Dedifferentiated amniotic fluid mesenchymal stem cell (primary cell): ENCODE measurements around the gene TM6SF1.
"Not testable (repeated sequence)": the region's sequence is repeated elsewhere in the genome, so short reads cannot be mapped to it uniquely, and the experiment has no call there.

Experiments used
- DNase-seq: peaks from one replicate; pipeline ENCODE4 v3.0.0-alpha.2; 2016; ENCODE audit errors: extremely low spot score

TM6SF1 gene

DNA sequence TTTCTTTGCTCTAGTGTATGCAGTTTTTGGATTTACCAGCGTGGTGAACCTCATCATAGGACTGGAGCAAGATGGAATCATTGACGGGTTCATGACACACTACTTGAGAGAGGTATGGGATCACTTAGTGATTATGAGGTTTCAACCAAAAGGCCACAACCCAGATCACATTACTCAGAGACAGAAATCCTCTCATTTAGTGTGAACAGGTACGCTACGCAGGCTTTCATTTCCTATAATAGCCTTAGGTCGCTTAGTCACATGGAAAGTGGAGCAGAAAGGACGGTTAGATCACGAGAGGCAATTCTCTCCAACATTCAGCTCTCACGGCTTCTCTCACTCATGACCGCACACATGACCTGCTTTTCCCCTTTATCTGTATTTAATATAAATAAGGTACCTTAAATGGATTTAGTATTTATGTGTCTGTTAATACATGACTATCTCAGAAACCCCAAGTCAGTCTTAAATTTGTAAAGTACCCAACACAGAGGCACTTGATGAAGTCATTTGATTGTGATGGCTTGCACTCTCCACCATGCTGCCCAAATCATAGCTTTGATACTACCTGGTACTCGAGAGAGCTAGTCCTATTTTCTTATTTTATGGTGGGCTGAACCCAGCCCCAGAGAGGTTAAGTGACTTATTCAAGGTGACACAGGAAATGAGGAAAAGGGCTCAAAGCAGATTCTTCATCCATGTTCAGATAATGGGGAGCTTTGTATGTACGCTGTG lies 8.6 kb downstream of the TM6SF1 start:
- DNase-seq = no peak

GRCh38 chr15:83118291-83118827 lies 10.9 kb downstream of the TM6SF1 start:
- no peak for DNase-seq

DNA sequence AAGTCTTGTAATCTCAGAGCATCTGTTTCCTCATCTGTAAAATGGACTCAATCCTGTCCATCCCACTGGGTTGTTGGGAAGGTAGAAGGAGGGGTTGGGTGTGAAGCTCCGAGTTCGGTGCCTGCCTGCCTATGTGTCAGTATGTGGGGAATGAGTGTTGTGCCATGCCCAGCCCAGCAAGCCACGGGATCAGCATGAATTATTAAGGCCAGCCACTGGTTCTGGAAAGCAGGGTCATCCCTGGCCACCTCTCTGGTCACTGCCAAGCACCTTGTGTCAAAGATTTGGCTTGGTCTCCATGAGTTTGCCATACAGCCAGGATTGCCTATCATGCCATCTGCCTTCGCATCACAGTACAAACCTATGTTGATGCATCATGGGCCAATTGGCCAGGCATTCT lies 11.5 kb downstream of the TM6SF1 start:
- no peak for DNase-seq

GRCh38 chr15:83119968-83120581 lies 12.6 kb downstream of the TM6SF1 start:
- DNase-seq = no peak

GRCh38 chr15:83123529-83123928 lies 16.1 kb downstream of the TM6SF1 start:
- no peak for DNase-seq

- DNase-seq = no peak
These were observed 20.2 kb downstream of the TM6SF1 start for GRCh38 chr15:83127547-83128150.

GRCh38 chr15:83129791-83130190 lies 22.3 kb downstream of the TM6SF1 start:
- no peak for DNase-seq

GRCh38 chr15:83132861-83133523 lies 25.5 kb downstream of the TM6SF1 start:
- DNase-seq = no peak

DNA sequence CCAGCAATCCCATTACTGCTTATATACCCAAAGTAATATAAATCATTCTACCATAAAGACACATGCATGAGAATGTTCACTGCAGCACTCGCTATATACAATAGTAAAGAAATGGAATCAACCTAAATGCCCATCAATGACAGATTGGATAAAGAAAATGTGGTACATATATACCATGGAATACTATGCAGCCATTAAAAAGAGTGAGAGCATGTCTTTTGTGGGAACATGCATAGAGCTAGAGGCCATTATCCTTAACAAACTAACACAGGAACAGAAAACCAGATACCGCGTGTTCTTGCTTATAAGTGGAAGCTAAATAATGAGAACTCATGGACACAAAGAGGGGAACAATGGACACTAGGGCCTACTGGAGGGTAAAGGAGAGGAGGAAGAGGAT lies 34.7 kb downstream of the TM6SF1 start:
- DNase-seq = not testable (repeated sequence)

DNA sequence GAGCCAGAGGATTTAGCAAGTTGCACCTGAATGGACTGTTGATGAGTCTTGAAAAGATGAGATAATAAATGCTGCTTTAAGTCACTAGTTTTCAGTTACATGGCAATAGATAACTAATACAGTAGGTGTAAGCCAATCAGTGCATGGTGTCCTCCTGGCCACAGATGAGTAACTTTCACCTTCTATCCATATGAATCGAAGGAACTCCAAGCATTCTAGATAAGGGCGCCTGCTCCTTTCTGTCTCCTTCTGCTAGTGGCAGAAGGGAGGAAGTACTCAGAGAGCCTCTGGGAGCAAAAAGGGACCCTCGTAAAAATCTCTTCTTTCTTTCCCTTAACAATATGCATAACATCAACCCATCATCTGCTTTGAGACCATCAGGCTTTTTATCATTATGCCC lies 37.3 kb downstream of the TM6SF1 start:
- no peak for DNase-seq

DNA sequence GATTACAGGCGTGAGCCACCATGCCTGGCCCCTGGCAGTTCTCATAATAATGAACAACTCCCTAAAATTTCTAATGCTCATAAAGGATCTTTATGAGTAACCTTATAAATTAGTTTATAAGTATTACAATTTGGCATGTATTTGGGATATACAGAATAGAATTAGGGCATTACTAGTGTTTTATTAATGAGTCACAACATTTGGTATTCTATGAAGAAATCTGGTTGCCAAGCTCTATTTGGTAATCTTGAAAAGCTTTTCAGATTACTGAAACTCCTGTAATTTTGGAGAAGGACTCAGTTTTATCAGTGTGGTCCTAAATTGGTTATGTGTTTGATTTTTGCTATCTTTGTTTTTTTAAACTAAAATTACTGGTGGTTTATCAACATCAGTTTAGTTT lies 45.8 kb downstream of the TM6SF1 start:
- DNase-seq = no peak

DNA sequence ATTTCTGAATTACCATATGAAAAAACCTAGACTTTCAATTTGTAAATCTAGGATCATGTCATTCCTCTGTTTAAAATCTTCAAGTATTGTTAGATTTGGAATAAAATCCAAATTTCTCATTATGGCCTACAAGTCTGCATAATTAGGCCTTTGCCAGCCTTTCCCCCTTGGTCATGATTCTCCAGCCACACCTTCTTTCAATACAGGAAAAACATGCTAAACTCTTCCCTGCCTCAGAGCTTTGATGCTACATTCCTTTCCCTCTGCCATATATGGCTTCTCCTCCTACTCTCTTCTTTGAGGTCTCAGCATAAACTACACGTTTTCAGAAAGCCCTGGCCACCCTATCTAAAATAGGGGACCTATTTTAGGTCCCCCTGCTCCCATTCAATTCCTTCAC lies 48.5 kb downstream of the TM6SF1 start:
- no peak for DNase-seq

DNA sequence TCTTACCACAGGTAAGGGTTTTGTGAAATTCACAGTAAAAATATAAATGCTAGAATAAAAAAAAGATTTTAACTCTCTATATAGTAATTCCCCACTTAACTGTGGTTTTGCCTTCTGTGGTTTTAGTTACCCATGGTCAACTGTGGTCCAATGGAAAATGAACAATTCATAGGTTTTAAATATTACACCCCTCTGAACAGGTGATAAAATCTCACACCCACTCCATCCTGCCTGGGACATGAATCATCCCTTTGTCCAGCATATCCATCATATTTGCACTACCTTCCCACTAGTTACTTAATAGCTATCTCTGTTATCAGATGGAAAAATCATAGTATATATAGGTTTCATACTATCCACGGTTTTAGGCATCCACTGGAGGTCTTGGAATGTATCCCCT lies 50.9 kb downstream of the TM6SF1 start:
- no peak for DNase-seq

- DNase-seq = no peak
These were observed 53.3 kb downstream of the TM6SF1 start for GRCh38 chr15:83160741-83161140.

DNA sequence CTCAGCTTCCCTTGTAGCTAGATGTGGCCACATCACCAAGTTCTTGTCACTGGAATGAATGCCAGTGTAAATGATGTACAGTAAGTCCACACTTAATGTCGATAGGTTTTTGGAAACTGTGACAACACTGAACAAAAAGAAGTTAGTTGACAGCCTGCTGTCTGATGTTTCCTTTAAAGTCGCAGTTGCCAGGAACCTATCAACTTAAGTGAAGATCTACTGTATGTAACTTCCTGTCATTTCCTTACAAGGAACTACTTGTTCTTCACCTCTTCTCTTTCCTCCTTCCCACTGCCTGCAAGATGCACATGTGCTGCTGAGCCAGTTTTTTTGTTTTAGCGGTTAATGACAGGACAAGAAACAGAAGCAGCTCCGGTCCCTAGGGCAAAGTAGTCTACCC lies 55.6 kb downstream of the TM6SF1 start:
- no peak for DNase-seq

DNA sequence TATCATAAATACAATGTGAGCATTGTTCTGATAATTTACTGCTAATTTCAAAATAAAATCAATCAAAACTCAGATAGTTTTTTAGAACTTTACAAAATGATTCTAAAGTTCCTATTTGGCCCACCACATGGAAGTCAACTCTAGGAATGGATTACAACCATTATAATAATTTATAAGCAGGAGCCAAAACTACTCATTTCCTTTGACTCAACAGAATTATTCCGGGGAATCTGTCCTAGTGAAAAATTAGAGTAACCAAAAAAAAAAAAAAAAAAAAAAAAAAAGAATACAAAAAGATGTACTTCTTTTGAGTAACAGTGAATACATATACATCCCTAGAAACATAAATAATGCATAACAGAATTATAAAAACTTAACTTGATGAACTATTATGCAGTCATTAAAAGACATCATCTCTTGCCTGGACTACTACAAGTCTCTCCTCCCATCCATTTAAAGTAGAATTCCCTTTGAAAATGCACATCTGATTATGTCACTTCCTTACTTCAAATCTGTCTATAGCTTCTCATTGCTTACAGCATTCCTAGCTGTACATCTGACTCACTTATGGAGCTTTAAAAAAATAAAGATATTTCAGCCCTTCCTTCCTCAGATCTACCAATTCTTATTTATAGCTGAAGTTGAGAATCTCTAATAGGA lies 56.8 kb downstream of the TM6SF1 start:
- peak; percentile 45 for DNase-seq

DNA sequence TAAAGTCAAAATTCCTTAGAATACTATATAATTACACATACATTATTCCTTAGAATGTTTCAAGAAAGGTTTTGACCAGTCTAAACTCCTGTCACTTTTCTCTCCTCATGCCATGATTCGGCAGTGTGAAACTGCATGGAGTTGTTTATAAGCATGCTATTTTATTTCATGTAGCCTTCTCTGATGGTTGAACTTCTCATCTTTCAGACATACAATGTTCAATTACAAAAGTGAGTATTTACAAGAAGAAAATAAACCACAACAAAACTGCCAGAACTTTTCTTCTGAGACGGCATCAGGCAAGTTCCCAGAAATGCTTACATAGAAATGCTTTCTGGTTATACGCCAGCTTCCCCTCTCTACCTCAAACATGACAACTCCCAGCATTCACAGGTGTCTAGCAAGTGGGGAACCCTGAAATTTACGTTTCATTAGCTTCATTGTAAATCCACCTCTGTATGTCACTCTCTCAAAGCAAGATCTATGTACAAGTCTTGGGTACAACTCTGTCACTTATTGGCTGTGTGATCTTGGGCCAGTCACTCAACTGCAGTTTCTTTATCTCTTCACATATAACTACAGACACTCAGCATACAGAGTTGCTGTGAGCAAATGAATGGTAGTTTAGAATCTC lies 57.4 kb downstream of the TM6SF1 start:
- no peak for DNase-seq

- DNase-seq = no peak
These were observed 58.8 kb downstream of the TM6SF1 start for GRCh38 chr15:83166218-83166617.

DNA sequence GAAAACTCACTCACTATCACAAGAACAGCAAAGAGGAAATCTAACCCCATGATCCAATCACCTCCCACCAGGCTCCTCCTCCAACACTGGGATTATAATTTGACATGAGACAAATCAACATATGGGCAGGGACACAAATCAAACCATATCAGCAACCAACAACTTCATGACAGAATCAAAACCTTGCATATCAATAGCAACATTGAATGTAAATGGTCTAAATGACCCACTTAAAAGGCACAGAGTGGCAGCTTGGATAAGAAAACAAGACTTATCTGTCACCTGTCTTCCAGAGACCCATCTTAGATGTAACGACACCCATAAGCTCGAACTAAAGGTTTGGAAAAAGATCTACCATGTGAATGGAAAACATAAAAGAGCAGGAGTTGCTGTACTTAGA lies 59.4 kb downstream of the TM6SF1 start:
- no peak for DNase-seq

DNA sequence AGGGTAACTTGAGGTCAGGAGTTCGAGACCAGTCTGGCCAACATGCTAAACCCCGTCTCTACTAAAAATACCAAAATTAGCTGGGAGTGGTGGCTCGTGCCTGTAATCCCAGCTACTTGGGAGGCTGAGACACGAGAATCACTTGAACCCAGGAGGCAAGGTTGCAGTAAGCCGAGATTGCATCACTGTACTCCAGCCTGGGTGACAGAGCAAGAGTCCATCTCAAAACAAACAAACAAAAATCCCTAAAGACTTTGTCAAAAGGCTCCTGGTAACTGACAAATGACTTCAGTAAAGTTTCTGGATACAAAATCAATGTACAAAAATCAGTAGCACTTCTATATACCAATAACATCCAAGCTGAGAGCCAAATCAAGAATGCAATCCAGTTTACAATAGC lies 62.1 kb downstream of the TM6SF1 start:
- DNase-seq = not testable (repeated sequence)

DNA sequence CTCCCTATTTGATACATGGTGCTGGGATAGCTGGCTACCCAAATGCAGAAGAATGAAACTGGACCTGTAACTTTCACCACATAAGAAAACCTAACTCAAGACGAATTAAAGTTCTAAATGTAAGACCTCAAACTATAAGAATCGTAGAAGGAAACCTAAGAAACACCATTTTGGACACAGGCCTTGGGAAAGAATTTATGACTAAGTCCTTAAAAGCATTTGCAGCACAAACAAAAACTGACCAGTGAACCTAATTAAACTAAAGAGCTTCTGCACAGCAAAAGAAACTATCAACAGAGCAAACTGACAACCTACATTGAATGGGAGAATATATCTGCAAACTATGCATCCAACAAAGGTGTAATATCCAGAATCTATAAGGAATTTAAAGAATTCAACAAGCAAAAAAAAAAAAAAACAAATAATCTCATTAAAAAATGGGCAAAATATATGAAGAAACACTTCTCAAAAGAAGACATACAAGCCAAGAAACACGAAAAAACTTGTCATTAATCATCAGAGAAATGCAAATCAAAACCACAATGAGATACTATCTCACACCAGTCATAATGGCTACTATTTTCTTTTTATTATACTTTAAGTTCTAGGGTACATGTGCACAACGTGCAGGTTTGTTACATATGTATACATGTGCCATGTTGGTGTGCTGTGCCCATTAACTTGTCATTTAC lies 63.2 kb downstream of the TM6SF1 start:
- no peak for DNase-seq
